ENCODE data around the gene HECW1.
"Not testable (repeated sequence)": the region's sequence is repeated elsewhere in the genome, so short reads cannot be mapped to it uniquely, and the experiment has no call there.

HECW1 gene

DNA sequence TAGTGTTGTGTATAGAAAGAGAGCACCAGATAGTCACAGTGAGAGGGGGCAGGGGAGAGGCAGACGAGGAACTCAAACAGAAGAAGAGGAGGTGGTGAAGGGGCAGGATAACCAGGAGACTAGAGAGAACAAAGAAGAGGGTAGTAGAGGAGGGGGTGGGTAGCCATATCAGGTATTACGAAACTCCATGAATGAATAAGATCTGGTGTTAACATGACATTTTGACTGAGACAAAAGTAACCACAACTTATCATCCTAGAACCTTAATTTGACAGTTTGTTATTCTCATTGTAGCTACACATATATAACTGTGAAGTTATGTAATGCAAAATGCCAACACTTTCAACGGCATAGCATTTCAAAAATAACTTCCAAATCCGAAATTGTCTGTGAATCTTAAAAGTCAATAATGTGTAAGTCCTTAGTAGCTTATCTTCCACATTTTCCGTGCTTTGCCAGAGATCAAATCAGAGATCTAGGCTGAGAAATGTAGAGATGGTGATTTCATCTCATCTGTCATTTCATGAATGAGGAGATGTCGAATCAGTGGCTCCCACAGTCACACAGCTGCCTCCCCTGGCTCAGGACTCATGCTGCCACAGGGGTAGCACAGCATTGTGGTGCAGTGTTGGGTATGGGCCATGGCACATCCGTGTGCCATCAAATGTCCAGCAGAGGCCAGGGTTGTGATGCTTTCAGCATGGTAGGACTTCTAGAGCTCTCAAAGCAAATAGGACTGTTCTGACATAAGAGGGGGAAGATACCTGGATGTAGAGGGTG, 202.1 kb downstream of the HECW1 start:
- DNase-seq = peak; percentile 54 to 61

DNA sequence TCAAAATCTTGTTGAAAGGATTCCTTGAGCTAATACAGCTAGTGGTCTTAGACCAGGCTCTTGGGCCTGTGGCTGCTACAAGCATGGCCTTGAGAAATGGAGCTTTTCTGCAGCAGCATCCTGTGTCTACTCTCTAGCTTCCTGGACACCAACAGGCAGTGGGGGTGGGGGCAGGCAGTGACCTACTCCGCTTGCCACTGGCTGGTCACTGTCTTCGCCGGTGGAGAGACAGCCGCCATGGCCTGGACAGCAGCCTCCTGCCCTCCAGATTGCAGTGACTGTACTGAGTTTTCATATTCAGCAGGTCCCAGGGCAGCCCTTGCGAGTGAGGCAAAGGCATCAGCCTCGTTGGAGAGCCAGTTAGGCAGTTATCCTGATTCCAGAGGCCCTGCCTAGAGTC, 204.6 kb downstream of the HECW1 start:
- no peak for DNase-seq

DNA sequence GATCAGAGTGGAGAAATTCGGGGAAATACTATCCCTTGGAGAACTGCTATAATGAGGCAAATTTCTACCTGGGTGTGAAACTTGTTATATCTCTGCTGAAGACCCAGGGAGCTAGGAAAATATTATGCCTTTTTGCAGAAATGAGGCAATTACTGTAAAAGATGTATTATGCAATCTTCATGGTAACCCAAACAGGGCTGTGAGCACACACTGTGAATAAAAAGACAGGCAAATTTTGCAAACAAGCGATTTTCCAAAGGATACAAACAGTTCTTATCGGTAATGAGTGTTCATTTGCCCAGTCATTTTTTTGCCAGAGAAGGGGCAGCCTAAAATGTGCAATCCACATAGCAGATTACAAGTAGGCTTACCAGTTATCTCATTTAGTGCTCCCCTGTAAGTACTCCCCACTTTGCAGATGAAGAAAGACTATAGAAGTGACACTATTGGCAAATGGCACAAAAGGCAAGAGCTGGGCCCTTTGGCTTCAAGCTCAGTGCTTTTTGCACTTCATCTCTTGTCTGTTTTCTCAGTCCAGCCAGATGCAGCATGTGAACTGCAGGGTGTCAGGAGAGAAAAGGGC, 205.8 kb downstream of the HECW1 start:
- no peak for DNase-seq

DNA sequence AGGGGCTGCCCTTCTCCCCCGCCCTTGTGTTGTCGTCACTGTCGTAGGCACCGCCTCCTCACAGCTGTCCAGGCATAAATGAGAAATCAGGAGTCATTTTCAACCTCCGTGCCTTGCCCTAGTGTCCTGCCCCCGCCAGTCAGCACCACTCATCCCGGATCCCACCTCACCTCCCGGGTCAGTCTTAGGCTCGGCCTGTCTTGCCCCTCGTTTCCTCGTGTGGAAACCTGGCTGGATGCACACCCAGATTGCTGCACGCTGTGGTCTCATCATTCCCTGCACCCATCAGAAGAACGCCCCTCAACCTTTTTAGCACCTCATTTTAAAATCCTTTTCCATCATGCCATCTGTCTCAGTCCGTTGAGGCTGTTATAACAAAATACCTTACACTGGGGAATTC, 213.1 kb downstream of the HECW1 start:
- no peak for DNase-seq

DNA sequence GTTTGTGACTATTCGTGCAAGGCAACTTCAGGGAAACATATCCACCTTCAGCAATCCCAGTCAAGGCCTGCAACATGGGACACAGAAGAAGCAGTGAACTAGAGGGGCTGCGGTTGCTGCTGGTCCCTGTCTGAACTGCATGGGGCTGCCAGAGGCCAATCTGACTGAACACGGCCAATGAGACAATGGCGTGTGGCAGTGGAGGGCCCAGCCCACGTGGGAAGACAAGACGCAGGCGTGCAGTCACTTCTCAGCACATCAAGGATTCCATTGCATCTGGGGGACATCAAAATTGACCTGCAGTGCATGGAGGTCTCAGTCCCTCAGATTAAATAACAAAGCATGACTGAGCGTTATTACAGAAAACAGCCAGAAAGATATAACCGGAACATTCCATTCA, 215.9 kb downstream of the HECW1 start:
- DNase-seq = no peak

DNA sequence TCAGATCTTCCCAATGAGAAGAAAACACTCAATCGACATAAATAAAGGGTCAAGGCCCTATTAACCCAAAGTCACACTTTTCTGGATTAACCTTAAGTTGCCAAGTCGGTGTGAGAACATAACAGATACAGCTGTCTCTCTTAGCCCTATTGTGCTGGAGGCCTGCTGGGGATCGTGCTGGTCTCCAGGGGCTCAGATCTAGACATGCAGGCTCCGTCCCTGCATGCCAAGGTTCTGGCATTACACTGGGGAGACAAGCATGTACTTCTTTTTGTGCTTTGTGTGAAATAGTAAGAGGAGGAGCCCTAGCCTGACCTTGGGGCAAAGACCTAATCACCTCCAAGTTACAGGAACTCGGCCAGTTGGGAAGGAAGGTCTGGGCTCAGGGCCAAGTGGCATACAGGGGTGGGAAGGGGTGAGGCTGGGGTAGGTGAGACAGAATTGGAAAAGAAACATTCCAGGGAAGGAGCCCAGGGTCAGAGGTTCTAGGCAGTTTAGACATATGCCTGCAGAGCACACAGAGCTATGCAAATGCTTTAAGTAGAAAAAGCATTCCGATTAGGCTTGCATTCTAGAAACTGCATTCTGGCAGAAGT, 216.4 kb downstream of the HECW1 start:
- DNase-seq = no peak

DNA sequence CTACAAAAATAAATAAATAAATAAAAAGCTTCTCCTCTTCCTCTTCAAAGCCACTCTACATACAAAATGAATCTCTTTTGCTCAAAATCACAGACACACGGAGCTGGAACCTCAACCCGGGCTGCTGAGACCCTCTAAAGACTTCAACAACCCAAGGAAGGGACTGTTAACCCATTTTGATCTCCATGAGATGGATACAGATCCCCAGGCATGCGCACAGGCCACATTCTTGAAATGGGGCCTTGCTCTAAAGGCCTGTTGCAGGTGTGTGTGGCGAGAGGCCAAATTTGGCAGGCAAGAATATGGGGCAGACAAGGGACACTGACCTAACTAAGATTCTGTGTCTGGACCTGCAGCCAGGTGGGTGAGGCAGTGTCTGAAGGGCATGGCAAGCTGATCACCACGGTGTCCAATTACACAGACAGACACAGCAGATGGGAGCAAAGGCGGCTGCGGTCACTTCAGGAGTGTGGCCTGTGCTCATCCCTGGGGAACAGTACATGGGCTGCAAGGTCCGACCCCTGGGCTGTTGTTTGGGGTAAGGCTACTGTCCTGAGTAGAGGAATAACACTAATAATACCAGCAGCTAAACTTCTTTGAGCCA, 219.8 kb downstream of the HECW1 start:
- DNase-seq = no peak

DNA sequence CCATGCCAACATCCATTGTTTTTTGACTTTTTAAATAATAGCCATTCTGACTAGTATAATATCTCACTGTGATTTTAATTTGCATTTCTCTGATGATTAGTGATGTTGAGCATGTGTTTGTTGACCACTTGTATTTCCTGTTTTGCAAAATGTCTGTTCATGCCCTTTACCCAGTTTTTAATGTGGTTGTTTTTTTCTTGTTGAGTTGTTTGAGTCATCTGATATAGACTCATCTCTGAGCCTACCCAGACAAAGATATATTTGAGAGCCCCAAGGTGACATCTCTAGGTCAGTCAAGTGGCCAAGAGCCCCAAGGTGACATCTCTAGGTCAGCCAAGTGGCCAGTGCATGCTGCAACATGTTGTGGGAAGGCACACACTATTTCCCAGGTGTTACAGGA, 224.7 kb downstream of the HECW1 start:
- no peak for DNase-seq

DNA sequence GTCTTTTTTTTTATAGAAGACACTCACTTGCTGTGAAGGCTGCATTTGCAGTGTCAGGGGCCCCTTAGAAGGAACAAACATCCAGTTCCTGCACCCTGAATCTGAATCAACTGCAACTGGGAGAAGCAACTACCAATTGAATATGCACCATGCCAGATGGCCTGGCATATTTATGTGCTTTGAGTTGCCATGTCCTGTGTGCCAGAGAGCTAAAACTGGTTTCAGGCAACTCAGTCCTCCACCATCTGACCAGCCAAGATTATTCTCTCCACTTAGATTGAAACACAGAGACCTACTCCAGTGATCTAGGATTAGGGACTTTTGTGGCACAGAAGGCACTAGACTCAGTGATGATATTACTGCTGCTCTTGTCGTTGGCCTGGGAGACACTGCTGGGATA, 225.4 kb downstream of the HECW1 start:
- DNase-seq = no peak

DNA sequence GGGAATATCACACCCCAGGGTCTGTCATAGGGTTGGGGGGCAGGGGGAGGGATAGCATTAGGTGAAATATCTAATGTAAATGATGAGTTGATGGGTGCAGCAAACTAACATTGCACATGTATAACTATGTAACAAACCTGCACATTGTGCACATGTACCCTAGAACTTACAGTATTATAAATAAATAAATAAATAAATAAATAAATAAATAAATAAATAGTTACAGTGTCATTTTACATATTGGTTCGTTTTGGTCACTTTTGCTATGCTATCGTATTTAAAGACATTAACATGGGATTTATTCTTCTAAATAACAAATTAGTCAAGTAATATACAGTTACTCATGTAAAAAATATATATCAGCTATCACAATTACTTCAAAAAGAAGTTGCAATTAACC, 228.7 kb downstream of the HECW1 start:
- DNase-seq = no peak

DNA sequence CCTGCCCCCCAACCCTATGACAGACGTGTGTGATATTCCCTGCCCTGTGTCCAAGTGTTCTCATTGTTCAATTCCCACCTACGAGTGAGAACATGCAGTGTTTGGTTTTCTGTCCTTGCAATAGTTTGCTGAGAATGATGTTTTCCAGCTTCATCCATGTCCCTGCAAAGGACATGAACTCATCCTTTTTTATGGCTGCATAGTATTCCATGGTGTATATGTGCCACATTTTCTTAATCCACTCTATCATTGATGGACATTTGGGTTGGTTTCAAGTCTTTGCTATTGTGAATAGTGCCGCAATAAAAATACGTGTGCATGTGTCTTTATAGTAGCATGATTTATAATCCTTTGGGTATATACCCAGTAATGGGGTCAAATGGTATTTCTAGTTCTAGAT, 231.0 kb downstream of the HECW1 start:
- DNase-seq = not testable (repeated sequence)

DNA sequence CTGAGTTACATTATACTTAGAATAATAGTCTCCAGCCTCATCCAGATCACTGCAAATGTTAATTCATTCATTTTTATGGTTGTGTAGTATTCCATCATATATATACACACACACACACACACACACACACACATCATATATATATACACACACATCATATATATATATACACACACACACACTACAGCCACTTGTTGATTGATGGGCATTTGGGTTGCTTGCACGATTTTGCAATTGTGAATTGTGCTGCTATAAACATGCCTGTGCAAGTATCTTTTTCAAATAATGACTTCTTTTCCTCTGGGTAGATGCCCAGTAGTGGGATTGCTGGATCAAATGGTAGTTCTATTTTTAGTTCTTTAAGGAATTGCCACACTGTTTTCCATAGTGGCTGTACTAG, 233.2 kb downstream of the HECW1 start:
- not testable (repeated sequence) for DNase-seq

DNA sequence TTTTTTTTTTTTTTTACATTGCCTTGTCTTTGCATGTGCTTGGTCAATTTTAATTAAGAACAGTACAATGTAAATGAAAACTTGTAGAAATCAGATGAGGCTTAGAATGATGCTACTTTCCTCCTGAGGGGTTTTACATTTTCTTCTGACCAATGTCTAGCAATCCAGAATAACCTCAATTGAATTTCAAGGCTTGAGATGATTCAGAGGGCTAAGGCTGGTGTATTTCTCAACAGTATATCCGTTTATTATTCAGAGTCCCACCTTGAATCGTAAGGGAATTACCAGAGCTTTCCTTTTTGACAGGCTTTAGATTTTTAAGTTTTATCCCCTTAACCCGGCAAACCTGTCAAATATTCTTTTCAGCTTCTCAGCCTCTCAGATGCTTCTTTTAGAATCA, 239.2 kb downstream of the HECW1 start:
- DNase-seq = no peak

DNA sequence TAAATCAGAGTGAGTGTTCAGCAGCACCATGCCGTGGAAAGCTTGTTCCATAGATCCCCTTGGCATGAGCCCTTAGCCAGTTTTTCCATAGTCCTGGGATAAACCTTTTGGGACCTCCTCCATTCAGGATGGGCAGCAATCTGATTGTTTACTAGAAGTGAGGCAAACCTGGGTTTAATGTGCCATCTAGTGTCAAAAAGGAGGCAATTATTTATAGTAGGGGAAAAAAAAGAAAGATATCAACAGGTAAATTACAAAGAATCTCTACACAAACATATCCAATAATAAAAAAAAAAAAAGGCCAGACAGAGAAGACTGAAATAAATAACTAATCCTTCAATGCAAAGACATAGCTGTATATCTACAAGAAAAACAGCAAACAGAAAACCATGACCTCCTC, 241.5 kb downstream of the HECW1 start:
- no peak for DNase-seq

DNA sequence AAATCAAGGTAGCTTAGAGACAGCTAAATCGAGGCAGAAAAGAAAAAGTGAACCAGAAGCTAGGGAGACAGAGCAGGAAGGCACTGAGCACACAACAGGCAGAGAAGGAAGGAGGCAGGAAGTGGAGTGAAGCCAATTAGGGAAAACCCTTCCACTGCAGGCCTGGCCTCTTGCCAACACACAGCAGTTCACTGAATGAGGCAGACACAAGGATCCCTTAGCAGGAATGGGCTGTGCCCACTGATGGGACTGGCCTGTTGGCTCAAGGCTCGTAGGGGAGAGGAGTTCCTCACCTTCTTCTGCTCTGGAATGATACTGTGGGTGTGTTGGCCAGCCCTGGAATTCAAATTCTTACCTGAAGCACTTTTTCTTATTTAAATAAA, 250.2 kb downstream of the HECW1 start:
- no peak for DNase-seq

DNA sequence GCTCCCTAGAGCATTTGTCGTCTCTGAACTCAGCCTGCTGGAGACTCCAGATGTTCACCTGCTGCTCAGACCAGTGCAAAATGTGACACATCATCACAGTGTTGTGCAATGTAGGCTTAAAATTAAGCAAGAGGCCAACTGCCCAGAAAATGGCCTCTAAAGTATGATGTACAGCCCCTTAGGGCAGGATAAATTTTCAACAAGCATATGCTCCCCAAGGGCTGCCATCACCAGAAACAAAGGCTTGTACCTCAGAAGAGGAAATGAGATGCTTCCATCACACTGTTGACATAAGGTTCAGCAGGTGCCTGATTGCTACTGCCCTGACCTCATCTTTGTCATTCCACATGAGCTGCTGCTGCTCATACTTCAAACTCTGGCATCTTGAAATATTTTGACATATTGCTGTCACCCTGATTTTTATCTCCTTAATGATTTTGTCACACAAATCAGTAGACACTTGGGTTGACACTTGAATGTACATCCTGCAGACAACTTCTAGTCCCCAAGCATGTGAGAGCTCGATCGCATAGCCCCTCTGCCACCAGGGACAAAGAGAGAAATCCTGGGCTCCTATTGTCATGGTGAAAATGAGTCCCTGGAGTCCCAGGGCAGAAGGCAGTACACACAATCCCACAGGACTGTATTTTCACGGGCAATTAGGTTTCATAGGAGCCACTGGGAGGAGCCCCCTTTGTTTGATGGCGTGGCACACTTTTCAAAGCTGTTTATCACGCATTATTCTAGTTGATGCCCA, 250.8 kb downstream of the HECW1 start:
- no peak for DNase-seq

DNA sequence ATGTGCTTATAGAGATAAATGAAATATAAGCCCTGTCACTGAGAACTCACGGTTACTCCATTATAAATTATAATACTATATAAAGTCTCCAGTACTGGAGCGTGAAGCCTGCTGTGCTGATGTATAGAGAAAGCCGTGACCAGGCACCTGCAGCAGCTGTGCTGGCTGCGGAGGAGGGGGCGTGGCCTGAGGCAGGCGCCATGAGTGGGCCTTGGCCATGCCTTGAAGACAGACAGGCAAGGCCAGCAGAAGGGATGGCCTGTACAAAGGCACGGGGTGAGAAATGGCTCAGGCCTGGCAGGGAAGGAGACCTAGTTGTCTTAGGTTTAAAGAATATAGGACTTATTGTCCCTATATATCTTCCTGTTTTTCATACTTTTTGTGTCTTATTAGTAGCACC, 251.9 kb downstream of the HECW1 start:
- DNase-seq = no peak

DNA sequence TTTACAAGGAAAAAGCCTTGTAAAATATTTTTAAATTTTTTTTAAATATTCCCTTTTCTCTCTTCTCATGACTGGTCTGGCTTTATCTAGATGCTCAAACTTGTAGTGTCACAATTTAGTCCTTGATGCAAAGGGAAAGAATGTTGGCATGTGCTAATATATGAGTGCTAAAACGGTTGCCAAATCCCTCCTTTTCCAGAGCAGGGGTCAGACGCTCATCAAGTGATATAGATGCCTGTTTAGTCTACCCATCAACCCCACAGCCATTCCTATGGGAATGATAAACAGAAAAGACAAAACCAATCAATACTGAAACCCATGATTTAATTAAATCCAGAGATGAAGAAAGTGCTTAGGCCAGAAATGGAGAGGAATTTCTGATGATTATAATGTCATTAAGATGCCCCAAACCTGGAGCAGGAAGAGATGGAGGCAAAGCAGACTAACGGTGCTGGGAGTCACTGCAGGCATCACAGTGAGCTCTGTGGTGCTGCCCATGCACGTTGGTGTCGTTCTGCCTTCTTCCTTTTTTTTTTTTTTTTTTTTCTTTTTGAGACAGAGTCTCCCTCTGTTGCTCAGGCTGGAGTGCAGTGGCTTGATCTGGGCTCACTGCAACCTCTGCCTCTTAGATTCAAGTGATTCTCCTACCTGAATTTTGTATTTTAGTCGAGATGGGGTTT, 260.4 kb downstream of the HECW1 start:
- DNase-seq = no peak

DNA sequence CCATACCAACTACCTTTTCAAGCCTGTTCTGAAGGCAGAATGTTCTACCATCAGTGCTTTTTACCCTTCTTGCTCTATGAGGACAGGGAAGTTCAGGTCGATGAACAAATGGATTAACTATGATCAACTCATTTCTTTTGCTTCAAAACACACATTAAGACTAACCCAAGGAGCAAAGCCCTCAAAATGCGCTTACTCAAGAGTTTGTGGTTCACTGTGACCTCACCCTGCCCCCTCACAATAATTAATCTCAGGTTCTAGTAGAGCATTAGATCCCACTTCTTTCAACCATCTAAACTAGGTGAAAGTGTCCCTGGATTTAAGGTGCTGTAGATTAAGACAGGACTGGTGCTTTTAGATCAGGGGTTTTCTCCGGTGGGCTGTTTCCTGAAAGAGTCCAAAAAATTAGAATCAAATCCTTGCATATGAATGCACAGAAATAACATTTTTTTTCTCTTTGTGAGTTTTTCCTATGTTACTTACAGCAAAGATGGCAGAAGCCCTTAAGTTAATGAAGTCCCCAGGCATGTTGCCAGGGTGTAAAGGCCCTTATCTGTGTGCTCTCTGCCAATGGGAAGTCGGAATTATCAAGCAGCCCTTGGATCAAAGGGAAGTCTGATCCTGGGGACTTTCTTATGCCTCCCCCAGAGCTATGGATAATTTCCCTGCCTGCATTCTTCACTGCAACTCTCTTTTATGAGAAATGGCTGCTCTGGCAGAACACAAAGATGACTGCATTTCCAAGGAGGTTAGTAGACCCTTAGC, 264.9 kb downstream of the HECW1 start:
- DNase-seq = no peak

DNA sequence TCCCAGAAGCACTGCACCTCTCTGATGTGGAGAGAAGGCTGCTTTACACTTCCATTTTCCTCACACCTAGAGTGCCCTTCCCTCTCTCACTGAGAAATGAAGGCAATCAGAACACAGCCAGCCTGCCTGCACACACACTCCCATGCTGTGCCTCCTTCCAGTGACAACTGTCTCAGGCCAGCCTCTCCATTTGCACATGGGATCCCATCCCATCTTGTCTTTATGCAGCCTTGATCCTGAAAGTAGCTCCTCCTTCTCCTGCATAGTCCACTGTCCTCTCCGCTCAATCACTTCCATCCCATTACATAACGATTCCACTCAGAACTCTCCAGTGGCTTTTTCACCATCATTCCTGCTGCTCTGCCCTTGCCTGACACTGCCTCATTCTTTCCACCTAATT, 266.8 kb downstream of the HECW1 start:
- no peak for DNase-seq

DNA sequence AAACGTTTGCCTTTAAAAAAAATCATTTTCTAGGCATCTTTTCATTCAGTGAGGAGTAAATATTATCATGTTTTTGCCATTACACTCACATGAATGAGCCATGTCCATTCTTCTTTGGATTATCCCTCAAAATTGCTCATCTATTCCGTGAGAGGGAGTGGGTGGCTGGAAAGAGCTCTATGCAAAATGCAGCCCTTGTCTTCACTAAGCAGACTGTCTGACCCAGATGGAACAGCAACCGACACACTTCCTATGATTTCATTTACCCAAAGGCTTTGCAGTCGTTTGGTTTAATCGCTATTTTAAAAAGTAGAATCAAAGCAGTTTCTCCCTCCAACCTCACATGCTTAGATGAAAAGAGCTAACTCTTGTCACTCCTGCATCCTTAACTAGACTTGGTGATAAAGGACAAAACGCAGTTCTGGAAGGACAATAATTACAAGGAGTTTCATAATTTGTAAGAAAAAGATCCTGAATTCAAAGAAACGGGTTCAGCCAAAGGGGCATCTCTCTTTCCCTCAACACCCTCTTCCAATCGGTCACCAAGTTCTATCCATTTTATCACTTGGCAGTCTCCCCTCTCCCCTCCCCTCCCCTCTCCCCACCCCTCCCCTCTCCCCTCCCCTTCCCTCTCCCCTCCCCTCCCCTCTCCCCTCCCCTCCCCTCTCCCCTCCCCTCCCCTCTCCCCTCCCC, 272.3 kb downstream of the HECW1 start:
- DNase-seq = no peak
